ENCODE data around the gene TK2.

GRCh38 chr16:66569131-66569530 is 19.2 kb upstream of the TK2 start:
- TF ChIP-seq CTCF (IDR thresholded peaks at IDR 0.05 in 8 of 11, conservative IDR thresholded peaks at IDR 0.05 in 3 of 11) (no peak), POLR2A (IDR thresholded peaks at IDR 0.05) (no peak)
